ENCODE data around the gene TEC. TPM values are rescaled to one million over a fixed set of nuclear protein-coding genes. Genes with fewer than 3 reads are reported as not detected.

The TEC gene
- total RNA-seq, 2 donors from 2014 or later, result 3.2 to 4.6 TPM

- no peak for DNase-seq (ENCODE audit: low spot score)
- intact Hi-C loops (cut with DNase I), result no loop called here
Measured at GRCh38 chr4:48138511-48138910, 131.1 kb downstream of the TEC start.

GRCh38 chr4:48137846-48138245 is 131.8 kb downstream of the TEC start:
- DNase-seq (ENCODE audit: low spot score), result no peak
- intact Hi-C loops (cut with DNase I), result no loop called here

GRCh38 chr4:48134081-48134480 is 135.6 kb downstream of the TEC start, which contains the start of gene TXK:
TXK (minus strand) TSS chr4:48134250; CDS start chr4:48134170, 80 bp downstream.
- DNase-seq (ENCODE audit: low spot score), result no peak
- intact Hi-C loops (cut with DNase I), result no loop called here

- intact Hi-C loops (cut with DNase I), result no loop called here
- DNase-seq (ENCODE audit: low spot score), result no peak
Measured at GRCh38 chr4:48133669-48134068, 136.0 kb downstream of the TEC start.

- DNase-seq (ENCODE audit: low spot score), result no peak
- intact Hi-C loops (cut with DNase I), result no loop called here
Measured at GRCh38 chr4:48131736-48132135, 137.9 kb downstream of the TEC start.

- intact Hi-C loops (cut with DNase I), result no loop called here
- peak; percentile 64 for DNase-seq (ENCODE audit: low spot score)
Measured at GRCh38 chr4:48130100-48130499, 139.5 kb downstream of the TEC start.

GRCh38 chr4:48129307-48130014 is 140.2 kb downstream of the TEC start:
- peak; percentile 81 for DNase-seq (ENCODE audit: low spot score)
- intact Hi-C loops (cut with DNase I), result no loop called here

GRCh38 chr4:48127682-48128404 is 141.8 kb downstream of the TEC start:
- intact Hi-C loops (cut with DNase I), result no loop called here
- peak; percentile 81 for DNase-seq (ENCODE audit: low spot score)

GRCh38 chr4:48127231-48127630 is 142.4 kb downstream of the TEC start:
- DNase-seq (ENCODE audit: low spot score), result no peak
- intact Hi-C loops (cut with DNase I), result no loop called here

- no peak for DNase-seq (ENCODE audit: low spot score)
- intact Hi-C loops (cut with DNase I), result no loop called here
Measured at GRCh38 chr4:48126621-48127020, 143.0 kb downstream of the TEC start.

GRCh38 chr4:48124870-48125269 is 144.8 kb downstream of the TEC start:
- intact Hi-C loops (cut with DNase I), result no loop called here
- DNase-seq (ENCODE audit: low spot score), result no peak

GRCh38 chr4:48122756-48123155 is 146.9 kb downstream of the TEC start:
- DNase-seq (ENCODE audit: low spot score), result no peak
- intact Hi-C loops (cut with DNase I), result no loop called here

GRCh38 chr4:48121180-48121579 is 148.5 kb downstream of the TEC start:
- DNase-seq (ENCODE audit: low spot score), result no peak
- intact Hi-C loops (cut with DNase I), result no loop called here

- no peak for DNase-seq (ENCODE audit: low spot score)
- intact Hi-C loops (cut with DNase I), result no loop called here
Measured at GRCh38 chr4:48120132-48120531, 149.5 kb downstream of the TEC start.

GRCh38 chr4:48119646-48120045 is 150.0 kb downstream of the TEC start:
- intact Hi-C loops (cut with DNase I), result loop anchor here in 1 of 2 donors (10.0 kb wide), 1 partner anchor 925 kb away; no protein-coding TSS in a partner anchor
- DNase-seq (ENCODE audit: low spot score), result no peak

- intact Hi-C loops (cut with DNase I), result loop anchor here in 1 of 2 donors (10.0 kb wide), 1 partner anchor 923 kb away; no protein-coding TSS in a partner anchor
- DNase-seq (ENCODE audit: low spot score), result no peak
Measured at GRCh38 chr4:48118081-48118480, 151.6 kb downstream of the TEC start.

- DNase-seq (ENCODE audit: low spot score), result no peak
- intact Hi-C loops (cut with DNase I), result loop anchor here in 1 of 2 donors (10.0 kb wide), 1 partner anchor 922 kb away; no protein-coding TSS in a partner anchor
Measured at GRCh38 chr4:48116582-48116981, 153.1 kb downstream of the TEC start.

- no peak for DNase-seq (ENCODE audit: low spot score)
- intact Hi-C loops (cut with DNase I), result loop anchor here in 1 of 2 donors (10.0 kb wide), 1 partner anchor 920 kb away; no protein-coding TSS in a partner anchor
Measured at GRCh38 chr4:48114412-48114811, 155.2 kb downstream of the TEC start.

- intact Hi-C loops (cut with DNase I), result loop anchor here in 1 of 2 donors (10.0 kb wide), 1 partner anchor 917 kb away; no protein-coding TSS in a partner anchor
- DNase-seq (ENCODE audit: low spot score), result no peak
Measured at GRCh38 chr4:48112017-48112667, 157.5 kb downstream of the TEC start.

- intact Hi-C loops (cut with DNase I), result loop anchor here in 1 of 2 donors (10.0 kb wide), 1 partner anchor 916 kb away; no protein-coding TSS in a partner anchor
- DNase-seq (ENCODE audit: low spot score), result no peak
Measured at GRCh38 chr4:48110452-48110978, 159.1 kb downstream of the TEC start.
